H1 (cell line): ENCODE results near the gene CSRP1. TPM values are rescaled to one million over a fixed set of nuclear protein-coding genes. Genes with fewer than 3 reads are reported as not detected.

Experiments used
- CTCF ChIA-PET: fragments of 300-600 bp; sonication (Branson Sonifier 250); formaldehyde crosslinking; loops from one replicate; lab custom pipeline; 2021; ENCODE audit not compliant: partially characterized antibody; lab: Charles Lee
- POLR2A ChIA-PET: fragments of 300-600 bp; sonication (Branson Sonifier 250); formaldehyde crosslinking; loops from one replicate; lab custom pipeline; 2021; ENCODE audit warnings: inconsistent platforms; ENCODE audit not compliant: partially characterized antibody; lab: Charles Lee
- DNase-seq, 2 experiments: peaks; one replicate each; pipeline versions ENCODE4 v3.0.0 to v3.0.0-alpha.2; 2010 to 2022; ENCODE audit warnings: low spot score in 2 of 2, low read depth in 1 of 2, mixed read lengths in 1 of 2
- FAIRE-seq: peaks from 2 replicates; lab custom pipeline; 2011; peaks lifted over from hg19 to GRCh38; lab: Jason Lieb, UNC
- H2AFZ ChIP-seq: 2 replicates; pipeline ENCODE4 v1.8.1; 2012; ENCODE audit warnings: low read length, inconsistent platforms
- H2AK5ac ChIP-seq: 2 replicates; pipeline ENCODE4 v1.6.1; 2013; ENCODE audit warnings: low read depth, low read length
- H2BK120ac ChIP-seq: replicated peaks from 2 replicates; pipeline ENCODE3; 2013; ENCODE audit warnings: low read depth, low read length, inconsistent platforms
- H2BK12ac ChIP-seq: 2 replicates; pipeline ENCODE4 v1.6.1; 2013; ENCODE audit warnings: low read depth, low read length
- H2BK15ac ChIP-seq: 2 replicates; pipeline ENCODE4 v1.6.1; 2013; ENCODE audit warnings: low read length
- H2BK20ac ChIP-seq: 2 replicates; pipeline ENCODE4 v1.6.1; 2013; ENCODE audit warnings: low read length
- H2BK5ac ChIP-seq: 2 replicates; pipeline ENCODE4 v1.6.1; 2013; ENCODE audit warnings: low read depth, low read length
- H3K14ac ChIP-seq: 2 replicates; pipeline ENCODE4 v1.6.1; 2013; ENCODE audit warnings: inconsistent platforms; ENCODE audit not compliant: insufficient read length
- H3K18ac ChIP-seq: 2 replicates; pipeline ENCODE4 v1.6.1; 2013; ENCODE audit warnings: low read length; ENCODE audit errors: extremely low read depth
- H3K23ac ChIP-seq: 2 replicates; pipeline ENCODE4 v1.6.1; 2013; ENCODE audit warnings: inconsistent platforms; ENCODE audit not compliant: insufficient read length
- H3K23me2 ChIP-seq: 2 replicates; pipeline ENCODE4 v1.6.1; 2013; ENCODE audit warnings: low read depth, low read length
- H3K27ac ChIP-seq: 2 replicates; pipeline ENCODE4 v1.6.1; 2011; ENCODE audit warnings: low read depth, low read length, inconsistent platforms
- H3K27me3 ChIP-seq, 4 experiments: replicated peaks in 1 of 4; 1 replicate in 1 of 4; 2 replicates in 3 of 4; pipeline versions ENCODE4 v1.6.1 to v1.8.1; 2011 to 2013; ENCODE audit warnings: low read length in 3 of 4, mild to moderate bottlenecking in 3 of 4, inconsistent platforms in 2 of 4, mixed read lengths in 2 of 4, moderate library complexity in 1 of 4; ENCODE audit not compliant: control insufficient read depth in 3 of 4, insufficient read depth in 3 of 4; ENCODE audit errors: extremely low read depth in 1 of 4
- H3K36me3 ChIP-seq, 4 experiments: 2 replicates each; pipeline versions ENCODE4 v1.6.1 to v1.8.1; 2011 to 2013; ENCODE audit warnings: mild to moderate bottlenecking in 4 of 4, low read length in 3 of 4, moderate library complexity in 2 of 4, control low read depth in 1 of 4, inconsistent platforms in 1 of 4; ENCODE audit not compliant: insufficient read depth in 4 of 4, control insufficient read depth in 2 of 4
- H3K4ac ChIP-seq: replicated peaks from 2 replicates; pipeline ENCODE3; 2013; ENCODE audit warnings: low read length, low read depth, mixed read lengths, inconsistent platforms; ENCODE audit not compliant: insufficient read length
- H3K4me1 ChIP-seq, 4 experiments: replicated peaks in 1 of 4; 1 replicate in 1 of 4; 2 replicates in 3 of 4; pipeline versions ENCODE4 v1.6.1 to v1.8.1; 2011 to 2013; ENCODE audit warnings: low read length in 3 of 4, inconsistent platforms in 2 of 4, mixed read lengths in 1 of 4; ENCODE audit not compliant: insufficient read depth in 4 of 4, control insufficient read depth in 3 of 4
- H3K4me2 ChIP-seq, 2 experiments: 2 replicates each; pipeline versions ENCODE4 v1.6.1 to v1.8.1; 2011 to 2013; ENCODE audit warnings: low read depth in 2 of 2, low read length in 2 of 2, control low read depth in 1 of 2, inconsistent platforms in 1 of 2, mild to moderate bottlenecking in 1 of 2; ENCODE audit not compliant: insufficient read depth in 1 of 2
- H3K4me3 ChIP-seq, 4 experiments: fragments of 200-600, 300-600 bp in 1 of 4; sonication (generic), shearing (Covaris generic), sonication (Bioruptor Twin) in 1 of 4; 2 replicates each; pipeline versions ENCODE4 v1.5.1 to v1.8.1; 2011 to 2016; ENCODE audit warnings: low read length in 4 of 4, low read depth in 3 of 4, control low read depth in 2 of 4, inconsistent platforms in 2 of 4, mild to moderate bottlenecking in 2 of 4, mixed read lengths in 1 of 4, moderate library complexity in 1 of 4; ENCODE audit not compliant: insufficient read depth in 2 of 4; ENCODE audit errors: extremely low read depth in 1 of 4
- H3K56ac ChIP-seq: replicated peaks from 2 replicates; pipeline ENCODE3; 2013; ENCODE audit warnings: low read depth, mild to moderate bottlenecking, mixed read lengths, low read length, inconsistent platforms; ENCODE audit not compliant: insufficient read length
- H3K79me1 ChIP-seq: 2 replicates; pipeline ENCODE4 v1.6.1; 2013; ENCODE audit warnings: low read depth, low read length, control low read depth
- H3K79me2 ChIP-seq, 2 experiments: 2 replicates each; pipeline versions ENCODE4 v1.6.1 to v1.8.1; 2012 to 2013; ENCODE audit warnings: low read length in 2 of 2, mild to moderate bottlenecking in 2 of 2, inconsistent platforms in 1 of 2; ENCODE audit not compliant: insufficient read depth in 2 of 2, control insufficient read depth in 1 of 2
- H3K9ac ChIP-seq, 4 experiments: replicated peaks in 1 of 4; 1 replicate in 1 of 4; 2 replicates in 3 of 4; pipeline versions ENCODE4 v1.6.1 to v1.8.1; 2011 to 2013; ENCODE audit warnings: low read depth in 3 of 4, low read length in 3 of 4, control low read depth in 2 of 4, mild to moderate bottlenecking in 2 of 4, moderate library complexity in 2 of 4, inconsistent platforms in 1 of 4; ENCODE audit errors: extremely low read depth in 1 of 4
- H3K9me3 ChIP-seq, 2 experiments: 2 replicates each; pipeline versions ENCODE4 v1.6.1 to v1.8.1; 2012 to 2013; ENCODE audit warnings: mild to moderate bottlenecking in 2 of 2, moderate library complexity in 2 of 2, control low read depth in 1 of 2, inconsistent platforms in 1 of 2, low read depth in 1 of 2, low read length in 1 of 2, mixed read lengths in 1 of 2; ENCODE audit not compliant: insufficient read depth in 2 of 2
- H4K20me1 ChIP-seq, 2 experiments: replicated peaks in 1 of 2; 2 replicates each; pipeline versions ENCODE3 to v1.8.1; 2011 to 2013; ENCODE audit warnings: inconsistent platforms in 2 of 2, low read length in 2 of 2, mild to moderate bottlenecking in 1 of 2; ENCODE audit not compliant: insufficient read depth in 2 of 2, control insufficient read depth in 1 of 2
- H4K5ac ChIP-seq: 2 replicates; pipeline ENCODE4 v1.6.1; 2013; ENCODE audit warnings: low read length, low read depth, mixed read lengths, inconsistent platforms; ENCODE audit not compliant: insufficient read length
- H4K8ac ChIP-seq: 2 replicates; pipeline ENCODE4 v1.8.0; 2013; ENCODE audit warnings: mild to moderate bottlenecking, moderate library complexity, low read length, inconsistent platforms; ENCODE audit not compliant: insufficient read depth; ENCODE audit errors: extremely low read depth
- H4K91ac ChIP-seq: replicated peaks from 2 replicates; pipeline ENCODE3; 2013; ENCODE audit warnings: low read length, mixed read lengths, inconsistent platforms; ENCODE audit not compliant: insufficient read length
- ATF2 ChIP-seq: IDR thresholded peaks from 2 replicates; pipeline ENCODE4 v1.6.1; 2012; ENCODE audit warnings: low read length, inconsistent platforms
- GABPA ChIP-seq: IDR thresholded peaks from 2 replicates; pipeline ENCODE4 v1.6.1; 2011; ENCODE audit warnings: mild to moderate bottlenecking, low read length, moderate library complexity, borderline replicate concordance; ENCODE audit not compliant: insufficient read depth
- GTF2F1 ChIP-seq: IDR thresholded peaks from 2 replicates; pipeline ENCODE4 v1.6.1; 2012; ENCODE audit warnings: low read depth, low read length, improper control_type of control experiment, borderline replicate concordance
- JUND ChIP-seq: IDR thresholded peaks from 2 replicates; pipeline ENCODE4 v1.6.1; 2011; ENCODE audit warnings: mild to moderate bottlenecking, improper control_type of control experiment, low read length
- POU5F1 ChIP-seq: IDR thresholded peaks from 2 replicates; pipeline ENCODE4 v1.6.1; 2011; ENCODE audit warnings: low read depth, mild to moderate bottlenecking, low read length, moderate library complexity
- TAF7 ChIP-seq: optimal IDR thresholded peaks from 2 replicates; pipeline ENCODE3; 2011; ENCODE audit warnings: low read depth, mild to moderate bottlenecking, inconsistent platforms, low read length, moderate library complexity, borderline replicate concordance
- WGBS, 2 experiments: shearing (Covaris generic) in 1 of 2; methylation state at CpG; one replicate each; pipeline versions ENCODE4 v1.1.6 to v1.1.7; 2013 to 2015; ENCODE audit warnings: low lambda C conversion rate in 2 of 2, mixed read lengths in 2 of 2, inconsistent platforms in 1 of 2, low coverage in 1 of 2, missing lambda C conversion rate in 1 of 2; ENCODE audit not compliant: insufficient replicate concordance in 2 of 2, insufficient coverage in 1 of 2, insufficient read length in 1 of 2; ENCODE audit errors: extremely low coverage in 1 of 2, missing lambda C conversion rate in 1 of 2; 5-methylcytosine and 5-hydroxymethylcytosine counted together
- polyA plus RNA-seq, 7 experiments: library from polyadenylated mRNA; depleted of rRNA in 3 of 7; stranded (reverse) in 5 of 7; unstranded in 2 of 7; fragments of >200 nt in 5 of 7; fragments of 200-250 nt in 2 of 7; gene quantifications; 1 replicate in 5 of 7; 2 replicates in 1 of 7; 4 replicates in 1 of 7; pipeline versions ENCODE4 v1.2.1 to v1.2.3, GENCODE V29; 2011 to 2013; ENCODE audit warnings: missing spikeins in 2 of 7, mixed read lengths in 2 of 7
- total RNA-seq: library from RNA; stranded (reverse); fragmentation: NEBNext Ultra II Directional; extraction: Animal tissue kit (Norgen Biotek cat#: 25700); gene quantifications from 2 replicates; pipeline ENCODE4 v1.2.1, GENCODE V29; 2021
- TF ChIP-seq, protein P1 (sequence below), 3 experiments: IDR thresholded peaks; 1 replicate in 2 of 3; 2 replicates in 1 of 3; pipeline versions ENCODE4 v1.5.1 to v1.6.1; 2011; ENCODE audit warnings: low read length in 3 of 3, mild to moderate bottlenecking in 3 of 3, inconsistent platforms in 2 of 3, low read depth in 1 of 3, moderate library complexity in 1 of 3; ENCODE audit not compliant: insufficient read depth in 1 of 3; ENCODE audit errors: control extremely low read depth in 1 of 3

The CSRP1 gene
- total and polyA plus RNA-seq, 2 of the 8 experiments (the other 6 are each of a cell fraction or from before 2014, with no cell fraction given), result 14.2 to 22.3 TPM

DNA sequence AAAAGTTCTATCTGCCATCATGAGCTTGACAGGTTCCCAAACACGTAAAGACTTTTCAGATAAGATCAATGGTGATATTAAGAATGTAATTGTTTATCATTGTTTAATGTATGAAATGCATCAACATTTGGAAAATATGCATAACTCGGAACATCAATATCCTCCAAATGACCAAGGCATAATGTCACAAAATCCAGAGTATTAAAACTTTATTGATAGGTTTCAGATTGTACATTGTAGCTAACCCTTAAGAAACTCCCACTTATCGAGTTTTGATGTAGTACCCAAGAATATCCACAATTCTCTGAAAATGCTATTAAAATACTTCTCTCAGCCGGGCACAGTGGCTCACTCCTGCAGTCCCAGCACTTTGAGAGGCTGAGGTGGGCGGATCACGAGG is 73.3 kb downstream of the CSRP1 start:
- H3K4me1 ChIP-seq, result peaks cover 0 to 7% (median 3%) of the 10 kb centered on the region in 4 experiments; a peak in 3 of 7 replicates
- H2BK5ac ChIP-seq, result no peak overlapping the region
- H3K27ac ChIP-seq, result no peak overlapping the region
- no peaks in the 10 kb centered on the region for H3K9me3 ChIP-seq
- no peak overlapping the region for H2AFZ ChIP-seq
- H2BK15ac ChIP-seq, result no peak overlapping the region
- no peak overlapping the region for H3K14ac ChIP-seq
- no peak overlapping the region for H3K4me3 ChIP-seq
- H2AK5ac ChIP-seq, result no peak overlapping the region
- no peak for TF ChIP-seq GTF2F1
- TF ChIP-seq JUND, result no peak
- TF ChIP-seq ATF2, result no peak
- no peak for TF ChIP-seq POU5F1
- no peak for TF ChIP-seq GABPA
- TF ChIP-seq, protein P1, sequence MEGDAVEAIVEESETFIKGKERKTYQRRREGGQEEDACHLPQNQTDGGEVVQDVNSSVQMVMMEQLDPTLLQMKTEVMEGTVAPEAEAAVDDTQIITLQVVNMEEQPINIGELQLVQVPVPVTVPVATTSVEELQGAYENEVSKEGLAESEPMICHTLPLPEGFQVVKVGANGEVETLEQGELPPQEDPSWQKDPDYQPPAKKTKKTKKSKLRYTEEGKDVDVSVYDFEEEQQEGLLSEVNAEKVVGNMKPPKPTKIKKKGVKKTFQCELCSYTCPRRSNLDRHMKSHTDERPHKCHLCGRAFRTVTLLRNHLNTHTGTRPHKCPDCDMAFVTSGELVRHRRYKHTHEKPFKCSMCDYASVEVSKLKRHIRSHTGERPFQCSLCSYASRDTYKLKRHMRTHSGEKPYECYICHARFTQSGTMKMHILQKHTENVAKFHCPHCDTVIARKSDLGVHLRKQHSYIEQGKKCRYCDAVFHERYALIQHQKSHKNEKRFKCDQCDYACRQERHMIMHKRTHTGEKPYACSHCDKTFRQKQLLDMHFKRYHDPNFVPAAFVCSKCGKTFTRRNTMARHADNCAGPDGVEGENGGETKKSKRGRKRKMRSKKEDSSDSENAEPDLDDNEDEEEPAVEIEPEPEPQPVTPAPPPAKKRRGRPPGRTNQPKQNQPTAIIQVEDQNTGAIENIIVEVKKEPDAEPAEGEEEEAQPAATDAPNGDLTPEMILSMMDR (IDR thresholded peaks at IDR 0.05; ENCODE audit: control extremely low read depth in 1 of 3, insufficient read depth in 1 of 3, low read depth in 1 of 3, low read length in 3 of 3), result no peak
- no peak for TF ChIP-seq TAF7
- H2BK20ac ChIP-seq, result no peak overlapping the region
- FAIRE-seq, result no peak
- 89% methylated on average over 6 of the region's 6 CpGs; no CpG with 5 or more reads in 1 of the 2 experiments for WGBS, 2 experiments
- no peak overlapping the region for H3K4me2 ChIP-seq
- POLR2A ChIA-PET, result interaction anchor here (0.6 to 1.5 kb wide), 2 partner anchors 29 to 342 kb away, joined by 3 to 4 read pairs; no protein-coding TSS in a partner anchor
- CTCF ChIA-PET, result interaction anchor here (0.7 to 5.4 kb wide), 17 partner anchors 9 to 689 kb away, joined by 3 to 163 read pairs (median 3); partner anchors contain the start of gene GPR37L1
- no peak overlapping the region for H4K91ac ChIP-seq
- H3K79me1 ChIP-seq, result no peaks in the 10 kb centered on the region
- H3K9ac ChIP-seq, result no peak overlapping the region
- no peak overlapping the region for H3K4ac ChIP-seq
- H4K20me1 ChIP-seq, result no peaks in the 10 kb centered on the region
- no peak overlapping the region for H3K18ac ChIP-seq
- no peaks in the 10 kb centered on the region for H3K36me3 ChIP-seq
- H4K8ac ChIP-seq, result no peak overlapping the region
- H3K23ac ChIP-seq, result no peak overlapping the region
- H3K27me3 ChIP-seq, result no peaks in the 10 kb centered on the region
- no peak for DNase-seq
- no peaks in the 10 kb centered on the region for H3K23me2 ChIP-seq
- no peak overlapping the region for H4K5ac ChIP-seq
- H2BK12ac ChIP-seq, result no peak overlapping the region
- no peak overlapping the region for H3K56ac ChIP-seq
- H3K79me2 ChIP-seq, result no peaks in the 10 kb centered on the region
- no peak overlapping the region for H2BK120ac ChIP-seq
